HS-5 (cell line): ENCODE results near the gene CD9.
A peak's percentile ranks its signal among the peaks of the same experiment; 100 is the strongest.
"Not testable (repeated sequence)": the region's sequence is repeated elsewhere in the genome, so short reads cannot be mapped to it uniquely, and the experiment has no call there.

ENCODE experiments used
- DNase-seq: peaks from one replicate; pipeline ENCODE4 v3.0.0-alpha.2; 2012; ENCODE audit warnings: low read depth

Gene CD9

DNA sequence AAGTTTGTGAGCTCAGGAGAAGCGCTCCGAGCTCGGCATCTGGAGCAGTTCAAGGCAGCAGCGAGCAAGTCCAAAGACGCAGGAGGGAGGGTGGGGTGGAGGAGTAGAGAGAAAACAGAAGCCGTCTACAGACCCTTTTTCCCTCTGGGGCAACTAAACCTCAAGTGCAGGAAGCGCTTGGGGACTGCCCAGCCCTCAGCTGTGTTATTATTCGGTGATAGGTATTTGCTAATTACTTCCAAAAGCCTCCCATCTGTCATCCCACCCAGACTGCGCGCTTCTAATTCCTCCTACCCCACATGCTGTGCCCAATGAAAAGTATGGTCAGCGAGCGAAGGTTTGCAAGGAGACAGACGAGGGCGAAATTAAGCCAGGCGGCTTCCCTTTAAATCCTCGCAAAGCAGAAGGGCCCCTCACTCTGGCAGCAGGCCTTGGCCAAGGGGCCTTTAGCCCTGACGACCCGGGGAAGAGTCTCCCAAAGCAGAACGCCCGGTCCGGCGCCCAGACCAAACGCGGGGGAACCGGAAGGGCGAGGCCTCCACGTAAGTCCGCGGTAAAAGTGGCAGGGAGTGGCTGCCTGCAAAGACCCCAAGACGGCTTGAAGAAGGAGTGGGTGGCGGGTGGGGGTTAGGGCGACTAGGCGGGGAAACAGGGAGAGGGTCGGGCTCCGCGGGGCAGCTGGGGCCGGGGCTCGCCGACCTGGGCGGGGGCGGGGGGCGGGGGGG is 507 bp upstream of the CD9 start:
- DNase-seq: no peak

DNA sequence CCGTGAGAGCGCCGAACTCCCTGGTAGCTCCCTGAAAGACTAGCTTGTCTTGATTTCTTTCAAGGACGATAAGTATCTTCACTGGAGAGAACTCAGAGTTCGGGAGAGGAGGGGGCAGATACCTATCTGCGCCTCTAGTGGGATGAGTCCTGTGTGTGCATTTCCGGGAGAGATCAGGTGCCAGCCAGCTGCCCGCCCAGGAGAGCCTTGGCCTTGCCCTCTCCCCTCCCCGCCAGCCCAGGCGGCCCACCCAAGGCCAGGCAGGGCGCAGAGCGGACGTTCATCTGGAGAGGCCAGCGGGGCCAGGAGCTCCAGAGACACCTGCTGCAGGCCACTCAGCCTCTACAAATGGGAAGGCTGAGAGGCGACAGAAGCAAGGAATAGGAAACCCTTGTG is 1.0 kb downstream of the CD9 start:
- DNase-seq: no peak

DNA sequence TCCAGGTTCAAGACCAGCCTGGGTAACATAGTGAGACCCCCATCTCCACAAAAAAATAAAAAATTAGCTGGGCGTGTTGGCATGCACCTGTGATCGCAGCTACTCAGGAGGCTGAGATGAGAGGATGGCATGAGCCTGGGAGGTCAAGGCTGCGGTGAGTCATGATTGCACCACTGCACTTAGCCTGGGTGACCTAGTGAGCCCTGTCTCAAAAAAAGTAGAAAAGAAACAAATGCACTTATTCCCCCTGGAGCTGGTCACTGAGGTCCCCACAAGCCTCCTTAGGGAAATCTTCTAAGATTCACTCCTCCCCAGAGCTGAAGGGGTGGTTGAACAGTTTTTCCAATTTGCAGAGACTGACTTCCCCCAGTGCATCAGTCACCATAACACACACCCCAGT is 1.6 kb downstream of the CD9 start:
- DNase-seq: no peak

DNA sequence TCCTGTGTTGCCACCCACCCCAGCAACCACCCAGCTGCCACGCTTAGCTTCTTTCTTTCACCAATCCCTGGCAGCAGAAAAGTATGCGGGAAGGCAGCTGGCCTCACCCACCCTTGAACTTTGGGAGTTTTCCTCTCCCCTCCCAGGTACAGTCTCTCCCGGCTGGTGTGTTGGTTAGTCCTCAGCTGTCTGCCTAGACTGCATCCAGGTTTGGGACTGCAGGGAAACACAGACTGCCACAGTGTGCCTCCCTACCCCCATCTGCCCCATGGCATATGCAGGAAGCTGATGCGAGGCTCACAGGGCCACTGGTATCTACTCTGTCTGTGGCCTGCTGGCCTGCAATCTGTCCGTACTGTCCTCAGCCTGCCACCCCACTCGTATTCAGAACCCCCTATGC is 2.1 kb downstream of the CD9 start:
- DNase-seq: no peak

DNA sequence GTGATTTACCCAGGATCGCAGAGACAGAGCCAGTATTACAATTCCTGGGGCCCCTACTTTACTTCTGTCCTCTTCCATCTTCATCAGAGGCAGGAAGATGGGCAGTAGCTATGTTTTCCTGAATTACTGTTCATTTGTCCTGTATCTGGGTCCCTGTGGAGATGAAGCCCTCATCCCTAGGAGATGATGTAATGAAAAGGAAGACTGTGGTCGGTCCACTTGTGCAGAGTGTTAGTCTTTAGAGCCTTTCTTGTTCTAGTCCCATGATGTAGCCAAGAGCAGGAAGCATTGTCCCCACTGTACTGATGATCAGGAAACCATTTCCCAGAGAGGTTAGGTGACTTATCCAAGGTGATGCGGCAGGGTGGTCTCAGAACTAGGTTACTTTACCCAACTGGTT is 2.6 kb downstream of the CD9 start:
- no peak for DNase-seq

DNA sequence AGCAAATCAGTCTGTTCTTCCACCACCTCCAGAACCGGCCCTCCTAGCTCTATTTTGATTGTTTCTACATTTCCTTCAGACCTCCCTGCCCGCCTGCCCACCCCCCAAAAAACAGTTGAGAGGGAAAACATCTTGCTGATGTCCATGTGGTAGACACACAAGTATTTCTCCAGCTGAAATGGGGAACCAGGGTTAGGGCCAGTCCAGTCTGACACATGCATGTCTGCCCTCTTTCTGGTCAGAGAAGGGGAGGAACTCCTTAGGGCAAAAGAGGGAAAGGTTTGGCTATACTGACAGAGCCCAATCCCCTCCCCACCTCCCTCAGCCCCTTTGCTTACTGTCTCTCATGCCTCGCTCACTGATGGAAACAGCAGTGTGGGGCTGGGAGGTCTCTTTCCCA is 3.4 kb downstream of the CD9 start:
- no peak for DNase-seq

DNA sequence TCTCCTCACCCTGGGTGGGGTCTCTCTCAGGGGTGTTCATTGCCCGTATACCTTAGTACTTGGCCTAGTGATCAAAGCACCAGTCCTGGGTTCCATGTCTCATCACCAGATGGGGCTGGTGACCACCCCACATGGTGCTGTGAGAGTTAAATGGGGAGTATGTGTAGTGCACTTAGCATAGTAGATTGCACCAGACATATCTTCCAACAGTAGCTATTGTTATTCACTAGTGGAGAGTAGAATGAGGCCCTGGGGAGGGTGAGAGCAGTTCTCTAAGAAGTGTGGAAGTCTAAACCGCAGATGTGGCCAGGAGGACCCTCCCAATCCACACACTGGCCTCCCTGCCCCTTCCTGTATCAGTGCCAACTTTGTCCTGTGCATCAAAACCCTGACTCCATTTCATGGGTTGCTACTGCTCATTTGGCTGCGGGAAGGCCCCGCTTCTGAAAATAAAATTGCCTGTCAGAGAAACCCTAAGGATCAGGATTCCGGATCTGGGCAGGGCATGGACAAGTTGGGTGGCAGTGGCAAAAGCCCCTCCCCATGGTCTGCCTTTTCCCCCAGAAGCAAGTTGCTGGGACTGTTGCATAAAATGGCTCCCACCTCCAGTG is 4.4 kb downstream of the CD9 start:
- DNase-seq: no peak

DNA sequence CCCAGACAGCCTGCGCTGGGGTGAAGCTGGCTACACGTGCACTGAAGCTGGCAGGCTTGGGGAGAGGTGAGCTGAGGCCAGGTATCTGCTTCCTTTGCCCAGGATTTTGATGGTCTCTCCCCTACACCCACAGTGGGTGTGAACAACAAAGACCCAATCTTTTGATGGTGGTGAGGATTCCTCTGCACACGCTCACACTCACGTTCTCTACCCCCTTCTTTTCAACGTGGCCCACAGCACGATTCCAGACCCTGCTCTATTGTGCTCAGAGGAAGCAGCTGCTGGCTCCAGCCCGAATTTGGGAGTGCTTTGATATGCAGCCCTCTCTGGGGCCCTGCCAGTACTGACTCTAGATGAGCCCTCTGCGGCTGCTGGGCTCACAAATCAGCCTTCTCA is 4.9 kb downstream of the CD9 start:
- no peak for DNase-seq

DNA sequence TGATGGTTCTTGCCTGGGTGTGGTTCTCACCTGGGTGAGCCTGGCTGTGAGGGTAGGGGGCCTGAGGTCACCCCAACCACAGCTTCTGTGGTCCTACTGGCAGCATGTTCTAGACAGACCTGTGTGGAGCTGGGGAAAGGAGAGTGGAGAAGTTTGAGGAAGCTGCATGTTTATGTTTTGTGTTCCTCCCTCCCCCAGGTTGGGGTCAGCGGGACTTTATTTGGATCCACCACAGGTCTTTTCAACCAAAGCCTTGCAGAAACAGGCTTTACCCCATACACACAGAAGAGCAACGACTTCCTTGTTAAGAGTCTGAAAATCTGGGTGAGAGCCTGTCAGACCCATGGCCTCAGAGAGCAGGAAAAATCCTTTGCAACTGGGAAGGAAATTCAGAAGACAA is 5.6 kb downstream of the CD9 start:
- DNase-seq: no peak

DNA sequence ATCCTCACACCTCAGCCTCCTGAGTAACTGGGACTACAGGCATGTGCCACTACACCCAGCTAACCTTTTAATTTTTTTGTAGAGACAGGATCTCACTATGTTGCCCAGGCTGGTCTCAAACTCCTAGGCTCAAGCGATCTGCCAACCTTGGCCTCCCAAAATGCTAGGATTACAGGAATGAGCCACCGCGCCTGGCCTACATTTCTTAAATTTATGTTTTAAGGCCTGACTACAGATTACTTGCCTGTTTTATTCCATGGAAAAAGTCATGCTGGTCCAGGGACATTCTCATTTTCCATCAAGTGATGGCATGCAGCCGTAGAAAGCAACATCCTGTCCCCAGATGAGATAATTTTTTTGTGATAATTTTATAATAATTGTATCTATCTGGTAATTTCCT is 6.1 kb downstream of the CD9 start:
- DNase-seq: no peak

DNA sequence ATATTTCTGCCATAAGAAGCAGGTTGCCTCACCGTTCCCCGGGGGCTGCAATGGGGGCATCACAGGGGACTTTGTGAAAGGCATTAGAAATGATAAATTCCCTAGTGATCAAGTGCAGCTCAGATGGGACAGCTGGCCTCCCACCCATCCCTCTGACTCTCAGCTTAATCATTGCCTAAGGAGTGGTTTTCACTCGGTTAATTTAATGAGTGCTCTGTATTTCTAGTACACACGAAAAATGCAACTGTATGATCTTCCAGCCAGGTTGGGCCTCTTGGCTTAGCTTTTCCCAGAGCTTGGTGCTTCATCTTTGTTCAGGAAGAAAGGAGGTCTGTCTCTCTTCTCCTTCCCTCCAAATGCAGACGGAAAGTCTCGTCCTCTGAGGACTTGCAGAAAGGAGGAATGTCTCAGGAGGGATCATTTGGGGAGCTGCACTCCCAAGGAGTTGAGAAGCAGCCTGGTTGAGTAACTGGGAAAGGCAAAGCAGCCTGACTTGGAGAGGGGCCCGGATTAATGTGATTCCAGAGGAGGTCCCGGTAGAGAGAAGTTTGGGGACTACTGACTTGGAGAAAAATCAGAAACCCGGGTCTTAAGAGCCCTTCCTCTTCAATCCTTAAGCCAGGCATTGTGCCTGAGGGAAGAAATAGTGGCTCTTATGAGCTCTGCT is 7.2 kb downstream of the CD9 start:
- no peak for DNase-seq

DNA sequence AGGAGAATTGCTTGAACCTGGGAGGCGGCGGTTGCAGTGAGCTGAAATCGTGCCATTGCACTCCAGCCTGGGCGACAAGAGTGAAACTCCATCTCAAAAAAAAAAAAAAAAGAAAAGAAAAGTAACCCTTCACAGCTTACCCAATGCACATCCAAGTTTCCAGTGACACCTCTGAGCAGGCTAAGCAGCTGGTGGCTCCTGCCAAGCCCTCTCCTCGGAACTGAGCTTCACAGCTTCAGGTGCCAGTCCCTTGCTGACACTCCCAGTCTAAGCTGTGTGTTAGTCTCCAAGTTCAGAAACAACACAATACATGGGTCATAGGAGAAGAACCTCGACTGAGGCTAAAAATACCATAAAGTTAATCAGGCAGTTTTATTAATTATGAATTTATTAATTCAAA is 7.9 kb downstream of the CD9 start:
- DNase-seq: no peak

DNA sequence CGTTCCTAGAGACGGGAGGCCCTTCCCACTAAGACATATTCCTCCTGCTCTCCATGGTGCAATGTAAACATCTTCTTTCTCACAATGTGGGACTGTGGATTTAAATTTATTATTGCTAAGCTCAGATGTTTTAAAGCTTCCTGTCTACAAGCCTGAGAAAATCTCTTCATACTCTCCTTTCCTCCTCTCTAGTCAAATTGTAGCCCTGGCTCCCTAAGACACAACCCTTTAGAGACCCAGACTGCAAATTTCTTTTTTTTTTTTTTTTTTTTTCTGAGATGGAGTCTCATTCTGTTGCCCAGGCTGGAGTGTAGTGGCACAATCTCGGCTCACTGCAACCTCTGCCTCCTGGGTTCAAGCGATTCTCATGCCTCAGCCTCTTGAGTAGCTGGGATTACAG is 9.2 kb downstream of the CD9 start:
- not testable (repeated sequence) for DNase-seq

DNA sequence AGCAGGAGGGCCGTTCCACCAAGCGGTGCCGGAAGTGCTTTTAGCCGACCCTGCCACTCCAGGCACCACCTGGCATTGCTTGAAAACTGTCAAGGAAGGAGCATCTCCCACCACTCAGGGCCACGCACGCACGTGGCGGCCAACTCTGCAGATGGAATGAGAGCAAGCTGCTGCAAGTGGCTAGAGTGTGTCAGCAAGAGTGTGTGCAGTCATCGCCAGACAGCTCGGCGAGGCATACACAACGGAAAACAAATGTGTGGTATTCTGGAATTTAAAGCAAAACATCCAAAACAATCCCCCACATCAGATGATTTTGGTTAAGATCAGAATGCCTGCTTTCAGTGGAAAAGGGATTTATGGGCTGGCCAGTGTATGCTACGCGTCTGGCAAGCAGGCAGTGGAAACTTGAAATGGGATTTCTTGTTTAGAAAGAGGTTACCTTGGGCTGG is 11.2 kb downstream of the CD9 start:
- DNase-seq: no peak

DNA sequence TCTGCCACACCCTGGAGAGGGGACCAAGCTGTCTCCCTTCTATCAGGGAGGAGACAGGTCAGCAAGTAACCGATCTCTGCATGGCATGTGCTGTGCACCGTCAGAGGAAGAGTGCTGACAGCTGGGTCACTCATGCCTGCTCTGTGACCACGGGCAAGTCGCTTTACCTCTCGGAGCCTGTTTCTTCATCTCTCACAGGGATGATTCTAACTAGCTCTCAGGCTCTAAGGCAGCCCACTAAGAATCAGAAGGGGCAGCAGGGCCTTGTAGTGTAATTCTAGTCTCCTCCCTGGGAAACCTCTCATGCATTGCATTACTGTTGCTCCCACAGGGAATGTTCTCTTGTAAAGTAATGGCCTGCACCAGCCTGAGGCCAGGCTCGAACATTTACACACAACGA is 11.9 kb downstream of the CD9 start:
- no peak for DNase-seq

DNA sequence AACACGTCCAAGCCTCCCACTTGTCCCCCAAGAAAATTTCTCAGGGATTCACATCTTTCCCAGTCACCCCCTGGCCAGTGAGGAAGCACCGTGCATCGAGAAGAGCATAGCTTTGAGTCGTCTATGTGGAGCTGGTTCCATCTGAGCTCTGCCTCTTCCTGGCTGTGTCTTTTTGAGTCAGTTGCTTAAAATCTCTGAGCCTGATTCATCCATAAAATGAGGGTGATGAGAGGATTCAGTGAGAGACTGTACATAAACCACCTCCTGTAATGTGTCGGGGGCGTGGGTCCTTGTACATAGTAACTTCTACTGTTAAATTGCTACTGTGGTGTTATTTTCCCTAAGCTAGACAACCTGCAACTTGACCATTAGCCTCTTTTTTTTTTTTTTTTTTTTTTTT is 13.8 kb downstream of the CD9 start:
- DNase-seq: no peak

DNA sequence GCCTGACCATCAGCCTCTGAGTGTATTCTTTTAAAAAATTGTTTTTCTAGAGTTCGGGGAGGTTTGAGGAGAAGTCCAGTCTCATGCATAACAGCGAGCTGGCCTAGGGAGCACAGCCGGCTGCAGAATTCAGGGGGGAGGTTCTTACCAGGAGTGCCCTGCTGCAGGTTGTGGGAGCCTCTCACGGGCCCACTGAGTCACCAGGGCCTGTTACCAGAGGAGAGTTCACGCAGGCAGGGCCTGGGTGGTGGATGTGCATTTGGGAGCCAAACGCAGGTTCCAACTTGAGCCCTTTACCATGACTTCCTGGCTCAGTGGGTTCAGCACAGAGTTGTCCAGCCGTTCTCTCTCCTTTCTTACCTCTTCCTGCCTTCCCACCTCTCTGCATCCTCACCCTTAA is 14.4 kb downstream of the CD9 start:
- no peak for DNase-seq

DNA sequence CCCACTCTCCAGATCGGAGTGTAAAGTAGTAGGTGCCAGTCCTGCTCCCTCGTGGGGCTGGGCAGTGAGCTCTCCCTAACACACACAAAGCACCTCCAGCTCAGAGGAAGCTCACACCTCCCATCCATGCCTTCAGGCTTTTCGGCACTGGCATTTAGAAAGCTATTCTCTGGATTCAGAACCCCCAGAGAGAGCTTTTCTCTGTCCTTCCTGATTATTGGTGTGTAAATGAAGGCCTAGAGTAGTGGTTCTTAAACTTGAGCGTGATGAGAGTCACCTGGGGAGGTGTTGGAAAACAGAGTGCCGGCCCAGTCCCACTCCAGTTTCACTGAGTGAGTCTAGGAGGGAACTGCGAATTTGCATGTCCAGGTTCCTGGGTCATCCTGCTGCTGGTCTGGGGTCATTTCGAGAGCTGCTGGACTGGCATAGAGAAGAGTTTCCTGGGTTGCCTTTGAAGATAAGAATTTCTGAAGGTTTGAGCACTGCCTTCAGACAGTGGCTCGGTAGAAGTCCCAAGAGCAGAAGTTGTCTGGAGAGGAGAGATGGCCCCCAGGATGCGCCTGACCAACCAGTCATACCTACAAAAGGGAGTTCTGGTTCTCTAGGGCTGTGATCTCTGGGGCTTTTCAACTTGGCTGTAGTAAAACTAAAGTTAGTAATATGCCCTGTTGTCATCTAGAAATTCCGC is 15.1 kb downstream of the CD9 start:
- DNase-seq: no peak

DNA sequence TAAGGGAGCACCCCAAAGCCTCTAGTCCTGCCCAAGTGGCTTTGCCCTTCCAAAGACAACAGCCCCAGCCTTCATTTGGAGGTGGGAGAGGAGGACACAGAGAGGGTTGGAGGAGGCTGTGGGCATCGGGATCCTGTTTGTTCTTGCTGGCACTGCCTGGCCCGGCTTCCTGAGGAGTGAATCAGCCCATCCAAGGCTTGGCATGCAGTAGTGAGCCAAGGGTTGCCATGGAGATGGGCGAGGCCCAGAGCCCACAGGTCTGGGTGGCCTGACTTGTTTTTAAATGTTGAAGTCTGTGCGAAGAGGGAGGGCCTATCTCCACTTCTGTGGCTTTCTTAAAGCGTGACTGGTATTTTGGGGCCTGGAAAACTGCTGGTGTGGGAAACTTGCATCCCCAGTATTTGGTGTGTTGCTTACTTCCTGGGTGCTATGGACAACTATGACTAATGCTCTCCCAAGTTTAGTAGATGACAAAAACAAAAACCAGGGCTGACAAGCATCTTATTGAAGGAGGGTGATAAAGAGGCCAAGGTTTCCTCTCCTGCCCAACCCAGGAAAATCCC is 15.8 kb downstream of the CD9 start:
- DNase-seq: peak; percentile 75

DNA sequence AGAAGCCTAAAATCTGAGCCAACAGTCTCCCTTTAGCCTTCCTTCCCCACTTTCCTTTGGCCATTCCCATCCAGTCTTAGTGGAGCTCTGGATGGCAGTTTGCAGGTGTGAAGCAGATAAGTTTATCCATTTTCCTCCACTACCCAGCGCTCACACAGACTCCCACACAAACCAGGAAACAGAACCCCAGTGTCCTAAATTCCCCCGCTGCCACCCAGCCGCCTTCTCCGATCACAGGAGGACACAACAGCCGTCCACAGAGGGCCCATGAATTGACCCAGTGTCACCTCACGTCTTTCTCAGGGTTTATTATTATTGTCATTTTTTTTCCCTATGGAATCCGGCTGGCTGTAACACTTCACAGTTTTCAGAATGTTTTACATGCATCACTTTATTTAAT is 16.4 kb downstream of the CD9 start:
- DNase-seq: no peak

DNA sequence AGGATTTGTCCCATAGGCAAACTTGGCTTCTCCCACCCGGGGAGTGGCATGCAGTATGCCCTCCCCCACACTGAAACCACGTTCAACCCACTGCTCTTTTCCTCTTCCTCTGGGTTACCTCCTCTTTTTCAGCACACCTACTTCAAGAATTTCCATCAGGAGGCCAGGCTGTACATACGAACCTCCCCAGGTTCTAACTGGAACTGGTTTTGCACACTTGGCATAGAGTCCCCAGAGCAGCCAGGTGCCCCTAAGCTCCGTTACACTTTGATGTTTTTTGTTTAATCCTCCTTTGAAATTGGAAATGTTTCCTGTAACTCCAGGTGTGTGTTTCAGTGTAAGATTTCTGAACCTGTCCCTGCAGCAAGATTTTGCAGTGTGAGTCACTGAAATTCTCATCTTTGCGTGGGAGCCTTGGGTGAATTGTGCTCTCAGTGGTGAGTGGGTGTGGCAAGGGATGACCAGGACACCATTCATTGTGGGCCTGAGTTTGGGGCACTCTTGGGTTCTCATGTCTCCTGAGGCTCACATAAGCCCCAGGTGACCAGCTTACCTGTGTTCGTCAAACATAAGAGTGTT is 18.2 kb downstream of the CD9 start:
- no peak for DNase-seq

DNA sequence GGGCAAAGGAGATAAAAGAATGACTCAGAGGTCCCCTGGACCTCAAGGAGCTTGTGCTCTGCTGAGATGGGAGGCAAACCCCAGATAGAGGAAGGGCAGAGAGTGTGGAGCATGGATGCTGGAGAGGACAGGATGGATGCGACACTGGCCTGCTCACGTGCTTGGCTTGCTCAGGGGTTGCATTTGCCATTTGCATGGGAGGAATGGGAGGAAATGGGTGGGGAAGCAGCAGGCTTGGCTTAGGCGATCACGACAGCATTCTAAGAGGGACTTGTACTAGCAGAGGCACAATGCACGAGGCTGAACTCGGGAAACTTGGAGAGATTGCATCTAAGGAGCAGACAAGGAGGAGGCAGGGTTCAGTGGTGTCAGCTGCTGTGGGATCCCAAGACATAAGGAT is 19.8 kb downstream of the CD9 start:
- no peak for DNase-seq
